HG03039 (cell line): ENCODE data around the gene PLPPR1.
"Not testable (repeated sequence)": the region's sequence is repeated elsewhere in the genome, so short reads cannot be mapped to it uniquely, and the experiment has no call there.

Source experiments
- ATAC-seq: cut with Tn5 transposase; IDR thresholded peaks from one replicate; pipeline ENCODE4 v1.9.1; 2021; ENCODE audit warnings: mild to moderate bottlenecking, moderate library complexity; ENCODE audit not compliant: unreplicated experiment

PLPPR1 gene

GRCh38 chr9:101274971-101275768 is 246.6 kb downstream of the PLPPR1 start:
- no peak for ATAC-seq

DNA sequence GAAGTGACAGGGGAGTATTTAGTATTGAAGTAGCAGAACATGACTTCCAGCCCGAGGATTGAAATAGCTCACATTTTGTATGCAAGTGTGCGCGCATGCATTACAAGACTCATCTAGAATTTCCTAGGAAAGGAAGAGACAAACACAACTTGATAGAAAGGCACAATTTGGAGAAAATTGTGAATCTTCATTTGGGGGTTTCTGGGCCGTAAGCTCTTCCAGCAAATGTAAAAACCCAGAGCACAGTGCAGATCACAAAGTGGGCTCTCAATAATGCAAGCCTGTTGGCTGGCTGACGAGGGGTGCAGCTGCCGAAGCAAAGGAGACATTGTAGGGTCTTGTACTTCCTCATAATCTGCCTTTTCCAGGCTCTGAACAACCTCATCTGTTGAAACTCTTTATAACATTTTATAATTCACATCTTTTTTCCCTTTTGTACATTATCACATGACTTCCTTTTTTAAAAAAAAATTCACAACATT is 247.3 kb downstream of the PLPPR1 start:
- ATAC-seq: no peak

DNA sequence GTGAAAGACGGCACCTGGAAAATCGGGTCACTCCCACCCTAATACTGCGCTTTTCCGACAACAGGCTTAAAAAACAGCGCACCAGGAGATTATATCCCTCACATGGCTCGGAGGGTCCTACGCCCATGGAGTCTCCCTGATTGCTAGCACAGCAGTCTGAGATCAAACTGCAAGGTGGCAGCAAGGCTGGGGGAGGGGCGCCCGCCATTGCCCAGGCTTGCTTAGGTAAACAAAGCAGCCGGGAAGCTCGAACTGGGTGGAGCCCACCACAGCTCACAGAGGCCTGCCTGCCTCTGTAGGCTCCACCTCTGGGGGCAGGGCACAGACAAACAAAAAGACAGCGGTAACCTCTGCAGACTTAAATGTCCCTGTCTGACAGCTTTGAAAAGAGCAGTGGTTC is 262.5 kb downstream of the PLPPR1 start:
- ATAC-seq: not testable (repeated sequence)

DNA sequence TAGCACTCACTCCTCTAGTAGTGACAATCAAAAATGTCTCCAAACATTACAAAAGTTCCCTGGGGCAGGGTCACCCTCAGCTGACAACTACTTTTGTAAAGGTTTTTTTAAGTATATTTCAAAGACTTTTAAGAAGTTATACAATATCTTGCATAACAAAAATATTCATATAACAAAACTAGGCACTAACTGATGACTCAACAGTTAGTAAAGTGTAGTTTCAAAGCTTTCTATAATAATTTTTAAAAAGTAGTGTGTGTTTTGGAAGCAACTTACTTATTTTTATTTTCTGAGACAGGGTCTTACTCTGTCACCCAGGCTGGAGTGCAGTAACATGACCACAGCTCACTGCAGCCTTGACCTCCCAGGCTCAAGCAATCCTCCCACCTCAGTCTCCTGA is 271.4 kb downstream of the PLPPR1 start:
- no peak for ATAC-seq

DNA sequence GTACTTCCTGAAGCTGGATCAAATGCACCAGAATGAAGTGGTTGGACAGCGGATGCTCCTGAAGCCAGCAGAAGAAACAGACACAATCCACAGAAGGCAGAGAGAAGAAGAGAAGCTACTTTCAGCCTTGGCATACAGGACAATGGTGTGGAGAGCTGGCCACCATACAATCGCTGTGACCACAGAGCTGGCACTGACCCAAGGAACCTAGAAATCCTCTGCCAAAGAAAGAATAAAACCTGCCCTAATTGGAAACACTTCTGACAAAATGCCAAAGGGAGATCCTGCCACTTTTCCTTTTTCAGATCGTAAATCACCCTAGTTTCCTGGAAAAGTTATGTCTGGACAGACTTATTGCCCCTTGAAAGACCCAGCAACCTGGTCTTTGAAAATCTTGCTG is 278.5 kb downstream of the PLPPR1 start:
- ATAC-seq: no peak

DNA sequence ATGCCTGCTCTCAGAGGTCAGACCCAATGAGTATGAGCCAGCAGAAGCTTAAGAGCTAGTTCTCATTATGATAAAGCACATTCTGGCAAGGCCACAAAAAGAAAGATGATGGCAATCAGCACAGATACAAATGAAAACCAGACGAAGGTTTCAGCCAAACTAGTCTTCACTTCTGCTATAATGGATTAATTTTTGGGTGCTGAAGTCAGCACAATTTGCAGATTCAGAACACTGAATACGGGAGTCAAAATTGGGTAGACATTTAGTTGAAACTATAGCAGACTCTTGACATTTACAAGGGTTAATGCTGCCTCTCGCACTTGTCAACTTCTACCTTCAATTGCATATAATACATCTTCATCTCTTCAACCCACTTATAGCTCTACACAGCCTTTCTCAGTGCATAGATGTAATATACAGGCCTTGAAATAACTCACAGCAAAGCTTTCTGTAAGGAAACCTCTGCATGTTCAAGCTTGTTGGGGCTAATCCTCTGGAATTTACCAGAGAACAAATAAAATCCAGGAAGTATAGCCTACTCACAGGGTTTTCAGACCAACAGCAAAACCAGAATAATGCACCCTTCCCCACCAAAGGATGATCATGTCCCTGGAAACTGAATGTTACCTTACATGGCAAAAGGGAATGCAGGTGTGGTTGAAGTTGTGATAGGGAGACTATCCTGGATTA is 279.1 kb downstream of the PLPPR1 start:
- no peak for ATAC-seq

GRCh38 chr9:101309139-101309538 is 280.6 kb downstream of the PLPPR1 start:
- no peak for ATAC-seq

- no peak for ATAC-seq
Measured at GRCh38 chr9:101311191-101311590, 282.7 kb downstream of the PLPPR1 start.

DNA sequence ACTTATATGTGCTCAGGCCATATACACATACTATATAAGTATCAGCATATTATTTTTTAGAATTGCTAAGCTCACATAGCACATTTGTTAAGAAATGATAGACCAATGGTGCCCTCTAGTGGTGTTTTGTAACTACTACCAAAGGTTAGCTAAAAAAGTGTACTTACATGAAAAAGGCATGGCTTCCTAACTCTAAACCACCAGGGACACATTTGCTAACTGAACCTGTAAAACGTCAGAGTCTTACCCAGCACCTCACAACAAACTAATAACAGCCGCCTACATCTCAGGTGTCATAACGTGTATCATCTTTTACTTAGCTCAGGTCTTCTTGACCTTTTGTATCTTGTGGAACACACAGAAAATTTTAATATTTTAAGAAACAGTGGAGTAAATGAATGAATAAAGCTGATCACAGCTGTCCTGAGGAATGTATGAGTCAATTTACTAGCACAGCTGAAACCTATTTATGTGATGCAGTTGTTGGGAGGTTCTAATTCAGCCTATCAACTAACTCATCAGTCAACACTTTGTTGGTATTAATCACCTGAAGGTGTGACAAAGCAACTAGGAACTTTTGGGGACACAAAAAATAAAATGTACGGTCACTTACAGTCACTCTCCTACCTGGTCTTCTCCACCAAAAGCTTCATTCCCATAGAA is 283.4 kb downstream of the PLPPR1 start:
- peak; percentile 74 for ATAC-seq

DNA sequence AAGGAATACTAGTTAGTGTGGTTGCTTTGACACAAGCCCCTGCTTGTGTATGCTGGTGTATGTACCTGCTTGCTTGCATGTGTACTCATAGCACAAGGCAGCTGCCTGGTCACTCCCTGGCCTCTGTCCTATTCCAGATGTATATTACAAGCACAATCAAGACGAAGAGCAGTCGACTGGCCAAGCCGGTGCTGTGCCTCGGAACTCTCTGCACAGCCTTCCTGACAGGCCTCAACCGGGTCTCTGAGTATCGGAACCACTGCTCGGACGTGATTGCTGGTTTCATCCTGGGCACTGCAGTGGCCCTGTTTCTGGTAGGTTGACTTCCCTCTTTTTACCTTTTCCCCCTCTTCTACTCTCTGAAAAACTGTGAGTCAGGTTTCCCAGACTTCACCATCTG is 284.1 kb downstream of the PLPPR1 start:
- ATAC-seq: no peak

GRCh38 chr9:101315112-101315450 is 286.6 kb downstream of the PLPPR1 start:
- ATAC-seq: no peak

- no peak for ATAC-seq
Measured at GRCh38 chr9:101317735-101318134, 289.2 kb downstream of the PLPPR1 start.

- ATAC-seq: no peak
Measured at GRCh38 chr9:101323129-101323528, 294.6 kb downstream of the PLPPR1 start.

DNA sequence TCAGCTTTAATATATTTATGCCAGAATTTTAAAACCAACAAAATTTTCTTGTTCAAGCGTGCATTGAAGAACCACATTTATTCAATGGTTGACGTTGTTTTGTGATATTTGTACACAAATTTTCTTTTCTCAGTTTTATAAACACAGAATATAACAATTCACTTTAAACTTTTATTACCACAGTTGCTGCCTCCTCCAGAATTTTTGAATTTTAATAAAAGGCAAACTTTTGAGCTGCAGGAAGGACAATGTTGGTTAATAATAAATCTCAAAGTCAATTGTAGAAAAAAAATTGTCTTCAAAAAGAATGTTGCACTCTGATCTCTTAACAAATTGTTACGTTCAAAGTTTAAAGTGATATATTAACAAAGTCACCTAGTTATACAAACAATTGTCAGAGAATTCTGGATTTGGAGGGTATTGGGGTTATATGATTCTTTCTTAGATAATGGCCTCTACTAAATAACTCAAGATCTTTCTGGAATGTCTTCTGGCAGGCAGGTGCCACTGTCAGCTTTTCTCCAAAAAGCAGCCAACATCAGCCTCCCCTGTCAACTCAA is 295.8 kb downstream of the PLPPR1 start:
- no peak for ATAC-seq

DNA sequence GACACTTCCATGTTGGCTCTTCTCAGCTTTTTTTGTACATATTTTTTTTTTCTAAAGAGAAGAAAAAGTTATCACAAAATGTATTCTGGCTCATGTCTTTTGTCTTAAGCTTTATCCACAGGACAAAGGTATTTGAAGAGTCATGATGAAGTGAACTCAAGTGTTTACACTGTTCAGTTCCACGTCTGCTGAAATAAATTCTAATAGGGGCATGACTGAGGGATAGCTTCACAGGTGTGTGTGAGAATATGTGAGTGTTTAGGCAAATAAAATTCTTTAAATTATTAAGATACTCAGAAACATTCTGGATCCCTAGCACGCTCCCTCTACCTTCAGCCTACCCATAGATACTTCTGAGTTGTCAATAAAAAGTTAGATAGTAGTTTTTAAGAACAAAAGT is 296.5 kb downstream of the PLPPR1 start:
- no peak for ATAC-seq

GRCh38 chr9:101326035-101326434 is 297.5 kb downstream of the PLPPR1 start:
- ATAC-seq: no peak

DNA sequence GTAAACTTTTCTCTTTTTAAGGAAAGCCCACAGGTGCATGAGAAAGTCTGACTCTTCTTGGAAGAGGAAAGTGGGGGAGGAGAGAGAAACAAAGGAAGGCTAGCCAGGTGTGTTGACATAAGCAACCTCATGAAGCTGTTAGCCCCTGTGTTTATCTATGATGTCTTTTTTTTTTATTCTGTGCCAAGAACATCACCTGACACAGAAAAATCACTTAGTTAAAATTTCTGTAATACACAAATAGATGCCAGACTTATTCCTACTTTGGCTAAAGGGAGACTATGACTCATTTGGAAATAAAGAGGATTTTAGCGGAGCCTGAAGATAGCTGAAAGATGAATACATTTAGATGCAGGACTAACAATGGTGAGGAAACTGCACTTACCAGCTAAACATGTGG is 298.0 kb downstream of the PLPPR1 start:
- no peak for ATAC-seq

DNA sequence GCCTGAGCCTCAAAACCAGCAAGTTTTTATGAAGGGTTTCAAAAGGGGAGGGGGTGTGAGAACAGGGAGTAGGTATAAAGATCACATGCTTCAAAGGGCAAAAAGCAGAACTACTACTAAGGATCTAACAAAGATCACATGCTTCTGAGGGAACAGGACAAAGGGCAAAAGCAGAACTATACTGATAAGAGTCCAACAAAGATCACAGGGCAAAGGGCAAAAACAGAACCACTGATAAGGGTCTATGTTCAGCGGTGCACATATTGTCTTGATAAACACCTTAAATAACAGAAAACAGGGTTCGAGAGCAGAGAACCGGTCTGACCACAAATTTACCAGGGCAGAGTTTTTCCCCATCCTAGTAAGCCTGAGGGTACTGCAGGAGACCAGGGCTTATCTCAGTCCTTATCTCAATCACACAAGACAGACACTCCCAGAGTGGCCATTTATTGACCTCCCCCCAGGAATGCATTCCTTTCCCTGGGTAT is 298.9 kb downstream of the PLPPR1 start:
- ATAC-seq: not testable (repeated sequence)

GRCh38 chr9:101332362-101332761 is 303.8 kb downstream of the PLPPR1 start:
- no peak for ATAC-seq

- no peak for ATAC-seq
Measured at GRCh38 chr9:101333490-101333889, 305.0 kb downstream of the PLPPR1 start.

- no peak for ATAC-seq
Measured at GRCh38 chr9:101333926-101334702, 305.6 kb downstream of the PLPPR1 start.
